DMS153 treated with DMSO at 0.1 percent for 48 hours (cell line): ENCODE data around the gene PARG.
"Not testable (repeated sequence)": the region's sequence is repeated elsewhere in the genome, so short reads cannot be mapped to it uniquely, and the experiment has no call there.

ENCODE experiments used
- DNase-seq: peaks from one replicate; lab custom pipeline; 2025; ENCODE audit not compliant: unreplicated experiment; lab: John Stamatoyannopoulos, UW

The PARG gene

DNA sequence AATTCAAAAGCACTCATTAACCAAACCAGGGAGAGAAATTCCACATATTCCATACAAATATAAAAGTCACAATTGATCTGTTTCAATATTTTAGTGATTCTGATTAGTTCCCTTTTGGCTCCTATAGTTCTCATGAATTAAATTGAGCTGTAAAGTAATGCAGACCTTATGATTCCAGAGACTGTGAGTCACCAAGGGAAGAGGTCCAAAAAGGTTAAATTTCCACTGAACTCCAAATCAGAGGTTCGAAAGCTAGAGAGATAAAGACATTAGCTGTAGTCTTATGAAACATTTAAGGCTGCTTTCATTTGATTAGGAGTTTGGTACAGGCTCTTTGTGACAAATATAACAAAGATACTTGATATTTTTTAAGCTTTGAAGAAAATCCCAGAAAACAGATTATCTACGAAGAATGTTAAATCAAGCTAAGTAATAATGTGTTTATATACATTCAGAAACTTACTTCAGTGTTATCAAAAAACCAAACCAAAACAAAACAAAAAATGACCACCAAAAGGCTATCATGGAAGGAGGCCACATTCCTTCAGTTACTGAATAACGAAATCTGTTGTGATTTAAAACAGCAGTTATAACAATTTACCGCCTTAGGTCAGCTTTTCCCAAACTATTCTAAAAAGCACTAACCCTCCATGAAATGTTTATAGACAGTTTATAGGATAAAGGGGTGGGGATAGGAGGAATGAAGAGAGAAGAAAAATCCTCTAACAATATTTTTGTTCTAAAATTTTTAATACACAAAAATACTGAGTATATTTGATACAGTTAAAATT lies 33.3 kb downstream of the PARG start:
- not testable (repeated sequence) for DNase-seq

DNA sequence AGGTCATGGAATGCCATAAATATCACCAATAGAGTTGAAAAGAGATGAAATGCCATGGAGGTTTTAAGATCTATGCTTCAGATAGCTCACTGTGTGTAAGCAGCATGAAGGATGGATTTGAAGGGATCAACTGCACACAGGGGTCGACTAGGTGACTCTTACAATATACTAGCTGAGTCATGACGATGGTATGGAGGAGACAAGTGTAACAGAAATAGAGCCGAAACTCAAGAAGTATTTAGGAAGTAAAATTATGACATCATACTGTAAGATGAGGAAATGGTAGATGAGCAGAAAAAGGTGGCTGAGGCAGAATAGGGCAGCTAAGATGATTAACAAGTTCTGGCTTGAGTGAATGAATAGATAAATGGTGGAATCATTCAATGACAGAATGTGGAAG lies 38.0 kb downstream of the PARG start:
- not testable (repeated sequence) for DNase-seq

DNA sequence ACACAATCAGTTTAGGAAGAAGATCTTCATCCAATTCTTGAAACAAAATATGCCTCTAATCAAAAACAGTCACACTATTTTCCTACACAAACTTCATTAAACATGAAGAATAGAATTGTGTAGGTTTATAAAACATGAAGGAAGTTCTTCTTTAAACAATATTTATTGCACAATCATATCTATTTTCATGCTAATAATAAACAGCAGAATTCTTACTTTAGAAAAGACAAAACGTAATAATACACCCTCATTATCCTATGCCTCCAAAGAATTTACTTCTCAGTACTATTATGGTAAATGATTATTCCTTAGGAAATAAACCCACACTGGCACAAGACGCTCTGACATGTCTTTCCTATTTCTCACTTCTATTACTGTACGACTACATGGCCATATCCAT lies 41.4 kb downstream of the PARG start:
- not testable (repeated sequence) for DNase-seq

- not testable (repeated sequence) for DNase-seq
These were observed 41.8 kb downstream of the PARG start for GRCh38 chr10:49899999-49900398.

- not testable (repeated sequence) for DNase-seq
These were observed 51.8 kb downstream of the PARG start for GRCh38 chr10:49890025-49890424.

DNA sequence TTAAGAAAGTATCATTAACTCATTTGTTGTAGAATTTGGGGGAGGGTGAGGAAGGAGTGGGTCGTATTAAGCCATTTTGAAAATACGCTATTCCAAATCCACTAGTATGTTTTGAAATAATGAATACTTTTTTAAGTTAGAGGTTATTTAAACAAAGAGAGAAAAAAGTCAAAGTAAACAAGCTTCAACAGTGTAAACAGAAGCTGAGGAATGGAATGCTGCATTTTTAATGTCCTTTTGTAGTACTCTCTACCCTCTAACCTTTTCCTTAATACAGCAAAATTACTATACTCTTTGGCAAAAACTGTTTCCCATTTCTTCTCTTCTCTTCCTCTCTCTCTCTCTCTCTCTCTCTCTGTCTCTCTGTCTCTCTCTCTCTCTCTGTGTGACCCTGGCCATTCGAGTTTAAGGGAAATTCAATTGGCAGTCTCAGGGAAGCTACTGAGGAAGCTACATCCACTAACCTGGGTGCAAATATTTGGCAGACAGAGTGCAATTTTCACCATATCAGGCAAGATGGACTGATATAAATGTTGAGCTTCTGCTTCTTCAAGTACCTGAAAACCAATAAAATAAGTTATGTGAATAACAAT lies 57.0 kb downstream of the PARG start:
- not testable (repeated sequence) for DNase-seq

DNA sequence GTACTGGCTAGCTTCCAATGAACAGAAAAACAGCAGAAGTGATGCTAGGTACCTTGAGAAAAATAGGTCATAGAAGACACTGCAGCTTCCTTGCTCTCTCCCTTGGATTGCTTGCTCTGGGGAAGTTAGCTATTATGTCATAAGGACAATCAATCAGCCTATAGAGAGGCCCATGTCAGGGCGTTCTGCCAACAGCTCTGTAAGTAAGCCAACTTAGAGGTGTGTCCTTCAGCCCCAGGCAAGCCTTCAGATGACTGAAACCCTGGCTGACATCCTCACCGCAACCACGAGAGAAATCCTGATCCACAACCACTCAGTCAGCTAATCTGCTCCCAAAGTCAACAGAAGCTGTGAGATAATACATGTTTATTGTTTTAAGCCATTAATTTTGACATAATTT lies 58.0 kb downstream of the PARG start:
- not testable (repeated sequence) for DNase-seq

DNA sequence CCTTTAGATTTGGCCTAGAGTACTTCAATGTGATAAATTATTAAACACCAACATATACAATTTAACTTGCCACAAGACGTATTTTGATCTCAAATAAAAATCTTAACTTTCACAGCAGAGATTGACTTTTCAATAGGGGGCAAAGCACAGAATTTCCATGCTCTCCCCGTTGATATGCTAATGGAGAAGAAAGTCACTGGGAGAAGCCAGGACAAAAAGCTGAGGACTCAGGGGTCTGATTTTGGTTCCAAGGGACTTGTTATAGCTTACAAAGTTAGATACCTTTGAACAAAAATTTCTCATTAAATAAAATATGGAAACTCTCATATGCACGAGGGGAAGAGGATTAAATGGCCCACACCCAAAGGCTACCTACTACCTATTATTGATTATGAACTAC lies 59.5 kb downstream of the PARG start:
- DNase-seq: not testable (repeated sequence)

DNA sequence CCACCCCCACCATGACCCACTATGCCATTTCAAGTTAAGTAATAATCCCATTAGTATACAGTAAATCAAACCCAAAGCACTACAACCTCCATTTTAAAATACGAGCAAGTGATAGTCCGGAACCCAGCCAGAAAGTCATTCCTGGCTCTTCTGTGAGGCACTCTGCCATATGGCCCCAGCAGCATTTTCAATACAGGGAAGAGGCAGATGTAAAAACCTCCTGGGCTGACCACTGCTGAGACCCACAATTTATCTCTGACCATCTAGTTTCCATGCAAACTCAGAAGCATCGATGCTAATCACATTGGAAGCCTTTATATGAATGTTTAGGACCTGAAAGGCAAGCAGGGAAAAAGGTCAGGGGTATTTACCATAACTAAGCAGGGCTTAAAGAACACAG lies 69.1 kb downstream of the PARG start:
- not testable (repeated sequence) for DNase-seq

DNA sequence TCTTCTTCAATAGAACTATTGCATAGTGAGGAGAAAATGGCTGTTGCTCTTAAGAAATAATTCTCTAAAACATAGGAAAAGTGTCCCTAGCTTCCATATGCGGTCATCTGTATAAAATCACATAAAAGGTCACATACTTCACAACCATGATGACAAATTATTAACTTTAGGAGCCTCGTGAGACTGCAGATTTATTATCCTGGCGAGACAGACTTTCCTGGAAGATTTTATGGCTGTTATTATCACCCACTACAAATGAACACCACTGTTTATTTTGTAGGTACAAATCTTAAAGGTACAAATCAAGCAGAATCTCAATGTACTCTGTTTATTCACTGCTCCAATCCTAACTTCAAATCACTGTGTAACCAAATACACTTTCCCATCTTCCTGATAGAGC lies 70.4 kb downstream of the PARG start:
- DNase-seq: not testable (repeated sequence)

DNA sequence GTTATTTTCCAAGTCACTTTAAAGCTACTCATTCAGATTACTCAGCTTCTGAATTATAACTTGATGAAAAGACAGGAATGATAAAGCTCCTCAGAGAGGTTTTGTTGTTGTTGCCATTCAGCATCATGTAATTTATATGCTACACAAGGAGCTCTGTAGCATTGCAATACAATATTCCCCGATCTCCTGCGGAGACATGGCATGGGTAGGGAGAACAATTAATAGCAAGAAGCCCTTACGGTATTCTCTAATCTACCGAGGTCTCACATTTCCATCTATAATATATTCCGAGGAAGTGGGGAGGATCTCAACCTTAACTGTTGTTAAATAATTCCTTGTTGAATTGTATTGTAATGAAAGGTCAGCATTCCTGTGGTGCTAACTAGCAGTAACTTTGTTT lies 81.9 kb downstream of the PARG start:
- not testable (repeated sequence) for DNase-seq

GRCh38 chr10:49858697-49859382 lies 83.0 kb downstream of the PARG start:
- DNase-seq: not testable (repeated sequence)

- not testable (repeated sequence) for DNase-seq
These were observed 92.3 kb downstream of the PARG start for GRCh38 chr10:49849520-49849919.

DNA sequence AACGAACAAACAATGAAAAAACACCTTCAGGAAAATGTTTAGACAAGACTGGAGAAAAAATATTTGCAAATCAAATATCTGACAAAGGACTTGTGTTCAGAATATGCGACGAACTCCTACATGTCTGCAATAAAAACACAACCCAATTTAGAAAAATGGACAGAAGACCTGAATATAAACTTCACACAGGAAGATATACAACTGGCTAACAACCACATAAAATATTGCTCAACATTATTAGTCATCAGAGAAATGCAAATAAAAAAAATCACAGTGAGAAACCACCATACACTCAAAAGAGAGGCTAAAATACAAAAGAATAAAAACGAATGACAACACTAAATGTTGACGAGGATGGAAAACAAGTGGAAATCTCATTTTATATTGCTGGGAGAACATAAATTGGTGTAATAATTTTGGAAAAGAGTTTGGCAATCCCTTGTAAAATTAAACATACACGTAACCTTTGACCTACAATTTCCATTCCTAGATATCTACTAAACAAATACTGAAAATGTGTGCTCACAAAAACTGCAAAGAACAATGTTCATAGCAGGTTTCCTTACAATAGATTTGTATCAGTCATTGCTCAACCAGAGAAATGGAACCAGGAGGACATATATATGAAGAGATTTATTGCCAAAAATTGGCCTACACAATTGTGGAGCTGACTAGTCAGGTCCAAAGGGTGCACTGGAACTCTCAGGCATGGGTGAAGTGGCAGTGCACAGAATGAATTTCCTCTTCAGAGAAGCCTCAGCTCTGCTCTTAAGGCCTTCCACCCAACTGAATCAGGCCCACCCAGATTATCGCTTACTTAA lies 96.8 kb downstream of the PARG start:
- no peak for DNase-seq

DNA sequence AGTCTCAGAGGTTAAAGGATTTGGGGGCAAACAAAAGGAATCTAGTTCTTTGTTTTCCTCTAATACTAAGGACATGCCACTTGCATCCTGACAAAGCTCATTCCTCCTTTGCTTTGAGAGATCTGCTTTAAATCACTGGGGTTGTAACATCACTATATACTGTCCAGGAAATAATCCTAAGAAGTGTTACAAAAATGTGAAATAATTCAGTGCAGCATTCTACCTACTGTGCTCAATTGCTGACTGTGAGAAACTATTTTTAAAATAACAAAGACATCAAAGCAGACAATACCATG lies 99.5 kb downstream of the PARG start:
- not testable (repeated sequence) for DNase-seq

GRCh38 chr10:49841615-49842332 lies 100.1 kb downstream of the PARG start:
- DNase-seq: no peak

DNA sequence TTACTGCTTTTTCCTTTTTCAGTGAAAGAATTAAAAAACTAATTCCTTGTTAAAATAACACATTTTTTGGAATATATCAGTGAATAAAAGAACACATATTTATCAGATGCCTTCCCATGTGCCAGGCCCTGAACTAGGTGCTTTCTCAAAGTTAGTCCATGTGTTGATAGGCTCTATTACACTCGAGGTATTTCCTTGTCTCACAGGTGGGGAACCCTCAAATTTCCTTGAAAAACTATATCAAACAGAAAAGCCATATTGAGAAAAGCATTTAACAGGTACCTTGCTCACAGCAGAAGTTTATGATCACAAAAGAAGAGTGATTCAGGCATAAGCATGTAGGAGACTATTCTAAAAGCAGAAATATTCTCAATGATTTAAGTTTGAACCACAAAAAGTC lies 104.1 kb downstream of the PARG start:
- DNase-seq: no peak

- no peak for DNase-seq
These were observed 104.8 kb downstream of the PARG start for GRCh38 chr10:49837051-49837478.

DNA sequence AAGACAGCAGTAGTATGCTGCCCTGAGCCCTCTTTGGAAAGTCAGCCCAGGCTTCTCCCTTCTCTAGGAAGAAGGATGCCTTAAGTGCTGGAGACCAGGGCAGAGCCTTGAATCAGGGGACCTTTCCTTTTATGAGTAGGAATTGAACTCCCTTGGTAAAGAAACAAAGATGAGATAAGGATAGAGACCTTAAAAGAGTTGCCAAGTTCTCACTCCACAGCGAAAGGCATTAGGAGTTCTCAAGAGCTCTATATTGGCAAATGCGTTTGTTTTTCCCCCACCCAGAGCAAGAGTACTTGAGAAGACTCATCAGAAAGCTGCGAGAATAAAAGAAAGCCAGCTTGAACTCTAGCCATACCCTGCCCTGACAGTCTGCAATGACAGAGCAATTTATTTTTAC lies 106.9 kb downstream of the PARG start:
- no peak for DNase-seq

GRCh38 chr10:49834201-49834600 lies 107.6 kb downstream of the PARG start:
- no peak for DNase-seq

GRCh38 chr10:49833168-49833567 lies 108.7 kb downstream of the PARG start:
- no peak for DNase-seq
